Thoracic aorta (tissue), 2 donors: ENCODE data around the gene CUL2. TPM values are rescaled to one million over a fixed set of nuclear protein-coding genes. Genes with fewer than 3 reads are reported as not detected.
"Not testable (repeated sequence)": the region's sequence is repeated elsewhere in the genome, so short reads cannot be mapped to it uniquely, and the experiment has no call there.

ENCODE experiments used
- ATAC-seq: fragments of 150-250 bp; one replicate; pipeline ENCODE4 v1.8.0; 2017; ENCODE audit warnings: low read depth; ENCODE audit not compliant: insufficient number of reproducible peaks, low FRiP score
- DNase-seq: peaks from one replicate; pipeline ENCODE4 v3.0.0-alpha.2; 2020; ENCODE audit warnings: low spot score
- H3K27ac ChIP-seq, 2 donors: fragments of 200-600 bp; sonication (generic); 1 replicate in 1 of 2; 2 replicates in 1 of 2; pipeline ENCODE4 v1.5.1; 2016; ENCODE audit warnings: mild to moderate bottlenecking in 2 of 2, moderate library complexity in 2 of 2
- H3K27me3 ChIP-seq: fragments of 200-600 bp; sonication (generic); replicated peaks from 2 replicates; pipeline ENCODE4 v1.6.0; 2016; ENCODE audit warnings: mild to moderate bottlenecking; ENCODE audit not compliant: insufficient read depth
- H3K36me3 ChIP-seq: fragments of 200-600 bp; sonication (generic); one replicate; pipeline ENCODE4 v1.5.1; 2016
- H3K4me1 ChIP-seq, 2 donors: fragments of 200-600 bp; sonication (generic); 1 replicate in 1 of 2; 2 replicates in 1 of 2; pipeline versions ENCODE4 v1.5.1 to v1.6.0; 2016; ENCODE audit warnings: low read depth in 2 of 2, mild to moderate bottlenecking in 1 of 2; ENCODE audit not compliant: control insufficient read depth in 1 of 2
- H3K4me3 ChIP-seq: fragments of 200-600 bp; sonication (generic); 2 replicates; pipeline ENCODE4 v1.5.1; 2016; ENCODE audit warnings: mild to moderate bottlenecking
- H3K9me3 ChIP-seq: fragments of 200-600 bp; sonication (generic); 2 replicates; pipeline ENCODE4 v1.5.1; 2016
- CTCF ChIP-seq: fragments of 200-600 bp; sonication (generic); IDR thresholded peaks from one replicate; pipeline ENCODE4 v1.5.1; 2019; ENCODE audit warnings: antibody characterized with exemption
- total RNA-seq, 2 donors: library from RNA; depleted of rRNA; stranded (reverse); fragments of >200 nt; gene quantifications; one replicate each; pipeline versions ENCODE4 v1.1.0 to v1.2.3, GENCODE V29; 2016

CUL2 gene
- total RNA-seq, 2 donors from 2014 or later = 9.6 to 11.8 TPM

- Histone ChIP-seq H3K4me1 (no peaks in the 10 kb centered on the region), H3K4me3 (no peak overlapping the region), H3K9me3 (no peaks in the 10 kb centered on the region), H3K36me3 (no peaks in the 10 kb centered on the region), H3K27ac (no peak overlapping the region), H3K27me3 (no peaks in the 10 kb centered on the region)
- TF ChIP-seq CTCF = no peak
- ATAC-seq = no peak
- no peak for DNase-seq
Observed at GRCh38 chr10:34996843-34997242, 93.3 kb downstream of the CUL2 start.

DNA sequence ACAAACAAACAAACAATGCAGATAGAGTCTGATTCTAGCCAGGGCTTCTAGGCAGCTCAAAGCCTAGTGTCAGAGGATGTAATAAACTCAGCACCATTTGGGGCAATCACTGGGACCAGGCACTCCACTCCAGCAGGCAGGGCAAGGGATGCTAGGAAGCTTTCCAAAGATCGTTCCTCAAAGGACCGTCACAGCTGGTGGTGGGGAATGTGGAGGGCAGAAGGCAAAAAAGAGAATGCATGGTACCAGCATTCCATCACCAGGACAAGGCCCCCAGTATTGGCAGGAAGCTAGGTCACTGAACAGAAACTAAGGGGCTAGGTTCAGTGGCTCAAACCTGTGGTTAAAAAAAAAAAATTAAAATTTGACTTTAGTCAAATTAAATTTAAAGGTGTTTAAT, 94.2 kb downstream of the CUL2 start:
- no peaks in the 10 kb centered on the region for H3K4me1 ChIP-seq
- H3K36me3 ChIP-seq = no peaks in the 10 kb centered on the region
- DNase-seq (no peak), ATAC-seq (no peak)
- H3K27me3 ChIP-seq = no peaks in the 10 kb centered on the region
- no peak overlapping the region for H3K4me3 ChIP-seq
- no peak overlapping the region for H3K27ac ChIP-seq
- H3K9me3 ChIP-seq = no peaks in the 10 kb centered on the region
- TF ChIP-seq CTCF = no peak

- H3K9me3 ChIP-seq = no peaks in the 10 kb centered on the region
- peak; percentile 39 for TF ChIP-seq CTCF
- H3K4me3 ChIP-seq = no peak overlapping the region
- H3K4me1 ChIP-seq = no peaks in the 10 kb centered on the region
- ATAC-seq (no peak), DNase-seq (no peak)
- no peaks in the 10 kb centered on the region for H3K27me3 ChIP-seq
- no peak overlapping the region for H3K27ac ChIP-seq
- H3K36me3 ChIP-seq = no peaks in the 10 kb centered on the region
Observed at GRCh38 chr10:34994565-34995142, 95.5 kb downstream of the CUL2 start.

DNA sequence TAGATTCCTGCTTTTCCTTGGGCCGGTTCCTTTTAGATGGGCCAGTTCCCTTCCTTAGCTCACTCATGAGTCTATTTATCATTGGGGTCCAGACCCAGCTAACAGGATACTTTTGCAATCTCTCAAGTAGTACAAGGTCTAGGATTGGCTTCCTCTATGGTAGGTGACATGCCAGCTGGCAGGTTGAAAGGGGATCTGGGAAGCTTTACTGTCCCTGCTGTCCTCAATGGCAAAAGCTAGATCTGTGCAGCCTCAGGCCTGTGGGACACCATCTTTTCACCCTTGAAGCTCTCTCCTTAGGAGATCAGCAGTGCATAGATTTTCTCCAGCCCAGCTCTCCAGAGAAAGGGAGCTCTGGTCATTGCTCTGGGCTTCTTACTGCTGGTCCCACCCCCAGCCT, 96.4 kb downstream of the CUL2 start:
- no peak overlapping the region for H3K4me3 ChIP-seq
- DNase-seq (no peak), ATAC-seq (no peak)
- no peaks in the 10 kb centered on the region for H3K9me3 ChIP-seq
- no peak overlapping the region for H3K27ac ChIP-seq
- no peaks in the 10 kb centered on the region for H3K27me3 ChIP-seq
- no peaks in the 10 kb centered on the region for H3K4me1 ChIP-seq
- no peaks in the 10 kb centered on the region for H3K36me3 ChIP-seq
- no peak for TF ChIP-seq CTCF

DNA sequence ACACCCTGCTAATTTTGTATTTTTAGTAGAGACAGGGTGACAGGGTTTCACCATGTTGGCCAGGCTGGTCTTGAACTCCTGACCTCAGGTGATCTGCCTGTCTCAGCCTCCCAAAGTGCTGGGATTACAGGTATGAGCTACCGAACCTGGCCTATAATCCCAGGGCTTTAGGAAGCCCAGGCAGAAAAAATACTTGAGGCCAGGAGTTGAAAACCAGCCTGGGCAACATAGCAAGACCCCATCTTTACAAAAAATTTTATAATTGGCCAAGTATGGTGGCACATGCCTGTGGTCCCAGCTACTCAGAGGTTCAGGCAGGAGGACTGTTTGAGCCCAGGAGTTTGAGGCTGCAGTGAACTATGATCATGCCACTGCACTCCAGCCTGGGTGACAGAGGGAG, 99.0 kb downstream of the CUL2 start:
- not testable (repeated sequence) for H3K4me1 ChIP-seq, DNase-seq, H3K36me3 ChIP-seq, H3K4me3 ChIP-seq, ATAC-seq, H3K9me3 ChIP-seq, H3K27me3 ChIP-seq, H3K27ac ChIP-seq

- peaks cover 16% of the 10 kb centered on the region for H3K9me3 ChIP-seq
- no peak overlapping the region for H3K4me3 ChIP-seq
- no peaks in the 10 kb centered on the region for H3K36me3 ChIP-seq
- H3K27ac ChIP-seq = no peak overlapping the region
- no peak for ATAC-seq
- no peak for DNase-seq
- no peaks in the 10 kb centered on the region for H3K27me3 ChIP-seq
- H3K4me1 ChIP-seq = no peaks in the 10 kb centered on the region
- TF ChIP-seq CTCF = no peak
Observed at GRCh38 chr10:34988397-34989067, 101.6 kb downstream of the CUL2 start.
